ENCODE measurements around the gene RHCG.
"Not testable (repeated sequence)": the region's sequence is repeated elsewhere in the genome, so short reads cannot be mapped to it uniquely, and the experiment has no call there.

RHCG gene

GRCh38 chr15:89479173-89479572 lies 17.2 kb downstream of the RHCG start:
- FAIRE-seq: no peak
- no peak for DNase-seq (ENCODE audit: insufficient read length, low spot score)

DNA sequence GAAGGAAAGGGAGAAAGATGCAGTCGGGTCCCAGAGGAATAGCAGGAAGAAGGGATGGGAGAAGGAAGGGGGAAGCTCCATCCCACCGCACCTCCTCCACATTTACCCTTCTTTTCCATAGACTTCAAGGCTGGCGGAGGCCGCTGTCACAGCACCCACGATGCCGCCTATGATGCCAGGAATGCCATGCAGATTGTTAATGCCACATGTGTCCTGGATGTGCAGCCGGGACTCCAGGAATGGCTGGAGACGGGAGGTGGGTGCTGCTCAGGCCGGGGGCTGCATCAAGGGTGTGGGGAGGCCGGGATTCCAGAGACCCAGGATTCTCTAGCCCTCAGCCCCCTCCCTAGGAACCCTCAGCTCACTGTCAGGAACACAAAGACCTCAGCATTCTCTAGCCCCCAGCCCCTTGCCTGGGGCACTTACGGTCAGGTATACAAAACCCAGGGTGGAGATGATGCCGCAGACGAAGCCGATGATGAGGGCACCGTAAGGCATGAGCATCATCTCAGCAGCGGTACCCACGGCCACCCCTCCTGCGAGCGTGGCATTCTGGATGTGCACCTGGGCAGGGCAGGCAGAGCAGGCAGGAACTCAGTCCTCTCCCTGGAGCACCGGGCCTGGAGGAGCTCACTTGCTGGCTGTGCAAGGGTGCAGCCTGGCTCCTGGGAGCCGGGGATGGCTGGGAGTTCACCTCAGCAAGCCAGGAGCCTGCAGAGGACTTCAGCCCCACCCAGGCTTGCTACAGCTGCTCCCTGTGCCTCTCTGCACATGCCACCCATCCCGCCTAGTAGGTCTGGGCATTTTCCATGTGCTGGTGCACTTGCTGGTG lies 18.8 kb downstream of the RHCG start:
- FAIRE-seq (no peak), DNase-seq (ENCODE audit: insufficient read length, low spot score) (no peak)

- FAIRE-seq (no peak), DNase-seq (ENCODE audit: insufficient read length, low spot score) (no peak)
These were observed 20.7 kb downstream of the RHCG start for GRCh38 chr15:89475661-89476060.

- FAIRE-seq (peak; percentile 62), DNase-seq (ENCODE audit: insufficient read length, low spot score) (peak; percentile 78)
These were observed 23.6 kb downstream of the RHCG start for GRCh38 chr15:89472785-89473256.

DNA sequence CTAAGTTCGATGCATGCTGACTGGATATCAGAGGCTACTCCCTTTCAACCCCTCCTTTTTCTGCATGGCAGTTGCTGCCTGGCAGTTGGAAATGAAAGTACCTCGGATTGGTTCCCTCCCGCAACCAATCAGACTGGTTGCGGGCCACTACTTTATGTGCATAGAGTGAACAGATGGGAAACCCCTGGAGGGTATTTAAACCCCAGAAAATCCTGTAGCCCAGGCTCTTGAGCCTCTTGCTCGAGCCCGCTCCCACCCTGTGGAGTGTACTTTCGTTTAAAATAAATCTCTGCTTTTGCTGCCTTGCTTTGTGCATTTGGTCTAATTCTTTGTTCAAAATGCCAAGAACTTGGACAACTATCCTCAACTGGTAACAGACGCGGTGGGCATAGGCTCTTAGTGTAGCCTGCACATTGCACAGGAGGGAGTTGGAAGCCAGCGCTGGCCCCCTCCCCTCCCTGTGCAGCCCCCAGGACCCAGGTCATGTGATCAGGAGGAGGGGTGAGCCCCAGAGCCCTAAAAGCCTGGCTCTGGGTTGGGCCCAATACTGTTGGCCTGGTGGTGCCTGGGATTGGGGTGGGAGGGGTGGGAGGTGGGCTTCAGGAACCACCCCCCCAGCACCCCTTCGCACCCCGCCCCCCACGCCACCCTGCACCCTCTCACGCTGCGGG lies 26.8 kb downstream of the RHCG start:
- no peak for FAIRE-seq
- DNase-seq (ENCODE audit: insufficient read length, low spot score): no peak

- not testable (repeated sequence) for DNase-seq (ENCODE audit: insufficient read length, low spot score); FAIRE-seq
These were observed 27.6 kb downstream of the RHCG start for GRCh38 chr15:89468813-89469212.

- DNase-seq (ENCODE audit: insufficient read length, low spot score) (no peak), FAIRE-seq (no peak)
These were observed 33.3 kb downstream of the RHCG start for GRCh38 chr15:89463113-89463512.

DNA sequence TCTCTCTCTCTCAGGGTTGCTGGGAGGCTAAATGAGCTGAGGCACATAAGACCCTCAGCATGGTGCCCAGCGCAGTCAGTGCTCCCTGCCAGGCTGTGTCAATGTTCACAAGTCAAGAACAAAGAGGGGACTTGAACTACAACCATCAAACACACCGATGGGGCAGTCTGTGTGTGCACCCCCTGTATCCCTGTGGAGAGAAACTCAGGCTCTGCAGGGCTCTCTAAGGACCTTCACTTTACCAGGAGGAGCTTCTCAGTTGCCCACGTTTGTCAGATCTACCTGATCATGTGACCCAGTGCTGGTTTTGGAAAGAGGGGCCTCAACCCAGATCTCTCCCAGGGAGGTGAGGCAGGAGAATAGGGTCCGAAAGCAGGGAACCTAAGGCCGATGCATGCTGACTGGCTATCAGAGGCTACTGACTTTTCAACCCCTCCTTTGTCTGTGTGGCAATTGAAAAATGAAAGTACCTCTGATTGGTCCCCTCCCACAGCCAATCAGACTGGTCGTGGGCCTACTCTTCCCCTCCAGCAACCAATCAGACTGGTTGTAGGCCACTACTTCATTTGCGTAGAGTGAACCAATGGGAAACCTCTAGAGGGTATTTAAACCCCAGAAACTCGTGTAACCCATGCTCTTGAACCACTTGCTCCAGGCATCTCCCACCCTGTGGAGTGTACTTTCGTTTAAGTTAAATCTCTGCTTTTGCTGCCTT lies 34.0 kb downstream of the RHCG start:
- no peak for DNase-seq (ENCODE audit: insufficient read length, low spot score)
- no peak for FAIRE-seq

GRCh38 chr15:89461386-89461785 lies 35.0 kb downstream of the RHCG start:
- no peak for FAIRE-seq

DNA sequence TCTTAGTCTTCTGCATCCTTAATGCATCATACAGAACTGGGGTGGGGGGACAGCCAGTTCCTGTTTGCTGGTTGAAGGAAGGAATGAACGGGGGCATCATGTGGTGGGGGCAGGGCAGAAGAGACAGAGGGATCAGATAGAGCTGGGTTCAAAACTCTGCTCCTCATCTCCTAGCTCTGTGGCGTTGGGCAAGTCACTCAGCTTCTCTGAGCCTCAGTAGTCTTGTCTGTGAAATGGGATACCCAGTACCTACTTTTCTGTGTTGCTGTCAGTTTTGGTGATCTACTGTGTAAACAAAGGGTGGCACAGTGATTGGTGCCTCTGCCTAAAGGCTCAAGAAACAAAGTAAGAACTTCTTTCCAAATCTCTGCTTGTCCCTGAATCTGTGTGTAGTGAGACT lies 36.3 kb downstream of the RHCG start:
- FAIRE-seq: no peak
- DNase-seq (ENCODE audit: insufficient read length, low spot score): no peak

More at GRCh38 chr15:89461386-89461785, 35.0 kb downstream of the RHCG start:
- no peak for DNase-seq (ENCODE audit: insufficient read length, low spot score)

- no peak for DNase-seq (ENCODE audit: insufficient read length, low spot score)
These were observed 36.9 kb downstream of the RHCG start for GRCh38 chr15:89459271-89460038.

DNA sequence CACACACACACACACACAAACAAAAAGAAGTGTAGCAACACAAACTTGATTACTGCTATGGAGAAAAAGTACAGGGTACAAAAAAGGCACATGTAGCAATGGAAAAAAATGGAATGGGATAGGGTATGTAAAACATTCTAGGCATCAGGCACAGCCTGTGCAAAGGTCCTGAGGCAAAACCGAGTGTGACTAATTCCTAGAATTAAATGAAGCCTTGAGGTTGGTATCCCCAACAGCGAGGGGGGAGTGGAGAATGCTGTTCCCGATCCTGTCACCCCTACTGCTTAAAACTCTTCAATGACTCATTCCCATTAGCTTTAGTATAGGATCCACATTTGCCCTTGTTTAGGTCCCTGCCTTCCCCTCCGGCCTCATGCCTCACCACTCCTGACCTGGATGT lies 37.9 kb downstream of the RHCG start:
- no peak for FAIRE-seq

More at GRCh38 chr15:89459271-89460038, 36.9 kb downstream of the RHCG start:
- no peak for FAIRE-seq

DNA sequence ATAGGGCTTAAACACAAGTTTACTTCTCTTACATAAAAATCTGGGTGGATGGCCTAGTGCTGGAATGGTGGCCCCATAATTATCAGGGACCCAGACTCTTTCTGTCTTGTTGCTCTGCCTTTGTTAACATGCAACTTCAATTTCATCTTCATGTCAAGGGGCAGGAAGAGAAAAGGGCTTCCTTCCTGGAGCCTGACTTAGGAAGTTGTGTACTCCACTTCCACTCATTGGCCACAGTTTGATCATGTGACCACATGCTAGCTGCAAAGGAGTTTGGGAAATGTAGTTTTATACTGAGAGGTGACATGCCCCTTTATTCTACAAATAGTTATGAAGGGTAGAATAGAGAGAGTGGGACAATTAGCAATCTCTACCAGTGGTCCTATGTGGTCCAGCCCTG lies 39.3 kb downstream of the RHCG start:
- DNase-seq (ENCODE audit: insufficient read length, low spot score) (peak; percentile 22), FAIRE-seq (no peak)

More for the DNA sequence above, 37.9 kb downstream of the RHCG start:
- no peak for DNase-seq (ENCODE audit: insufficient read length, low spot score)

- DNase-seq (ENCODE audit: insufficient read length, low spot score) (no peak), FAIRE-seq (no peak)
These were observed 40.8 kb downstream of the RHCG start for GRCh38 chr15:89455535-89455934.

DNA sequence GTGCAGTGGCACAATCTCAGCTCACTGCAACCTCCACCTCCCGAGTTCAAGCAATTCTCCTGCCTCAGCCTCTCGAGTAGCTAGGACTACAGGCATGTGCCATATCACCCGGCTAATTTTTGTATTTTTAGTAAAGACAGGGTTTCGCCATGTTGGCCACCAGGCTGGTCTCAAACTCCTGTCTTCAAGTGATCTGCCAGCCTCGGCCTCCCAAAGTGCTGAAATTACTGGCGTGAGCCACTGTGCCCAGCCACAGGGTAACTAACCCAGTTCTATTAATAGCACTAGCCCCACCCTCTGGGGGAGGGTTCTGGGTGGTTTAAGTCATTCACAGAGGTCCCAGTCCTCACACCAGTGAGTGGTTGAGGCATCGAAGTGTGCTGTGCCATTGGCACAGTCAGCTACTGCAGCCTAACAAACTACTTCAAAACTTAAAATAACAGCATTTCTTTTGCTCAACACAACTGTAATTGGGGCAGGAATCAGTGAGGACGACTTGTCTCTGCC lies 44.0 kb downstream of the RHCG start:
- DNase-seq (ENCODE audit: insufficient read length, low spot score) (no peak), FAIRE-seq (no peak)

- FAIRE-seq: no peak
- DNase-seq (ENCODE audit: insufficient read length, low spot score): no peak
These were observed 44.5 kb downstream of the RHCG start for GRCh38 chr15:89451846-89452245.

GRCh38 chr15:89450076-89451006 lies 46.0 kb downstream of the RHCG start:
- DNase-seq (ENCODE audit: insufficient read length, low spot score) (no peak), FAIRE-seq (no peak)

- no peak for DNase-seq (ENCODE audit: insufficient read length, low spot score)
These were observed 47.6 kb downstream of the RHCG start for GRCh38 chr15:89448825-89449224.

GRCh38 chr15:89447676-89448075 lies 48.7 kb downstream of the RHCG start:
- DNase-seq (ENCODE audit: insufficient read length, low spot score) (no peak), FAIRE-seq (no peak)

More at GRCh38 chr15:89448825-89449224, 47.6 kb downstream of the RHCG start:
- FAIRE-seq: no peak

Data from GM19239 (cell line).